NCI-H146 treated with DMSO at 0.1 percent for 48 hours (cell line): ENCODE results near the gene BAZ1B.
"Not testable (repeated sequence)": the region's sequence is repeated elsewhere in the genome, so short reads cannot be mapped to it uniquely, and the experiment has no call there.

ENCODE experiments used
- DNase-seq: peaks from one replicate; lab custom pipeline; 2025; ENCODE audit not compliant: unreplicated experiment; lab: John Stamatoyannopoulos, UW

BAZ1B gene

DNA sequence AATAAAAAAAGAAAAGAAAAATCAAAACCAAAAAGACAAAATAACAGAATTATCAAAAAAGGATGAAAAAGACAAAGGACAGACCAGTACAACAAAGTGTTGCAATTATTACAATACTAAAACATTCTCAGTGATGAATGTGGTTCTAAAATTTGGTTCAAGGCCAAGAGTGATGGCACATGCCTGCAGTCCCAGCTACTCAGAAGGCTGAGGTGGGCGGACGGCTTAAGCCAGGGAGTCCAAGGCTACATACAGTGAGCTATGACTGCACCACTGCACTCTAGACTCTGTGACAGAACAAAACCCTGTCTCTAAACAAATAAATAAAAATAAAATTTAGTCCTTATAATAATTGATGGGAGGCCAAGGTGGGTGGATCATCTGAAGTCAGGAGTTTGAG lies 14.5 kb downstream of the BAZ1B start:
- no peak for DNase-seq

DNA sequence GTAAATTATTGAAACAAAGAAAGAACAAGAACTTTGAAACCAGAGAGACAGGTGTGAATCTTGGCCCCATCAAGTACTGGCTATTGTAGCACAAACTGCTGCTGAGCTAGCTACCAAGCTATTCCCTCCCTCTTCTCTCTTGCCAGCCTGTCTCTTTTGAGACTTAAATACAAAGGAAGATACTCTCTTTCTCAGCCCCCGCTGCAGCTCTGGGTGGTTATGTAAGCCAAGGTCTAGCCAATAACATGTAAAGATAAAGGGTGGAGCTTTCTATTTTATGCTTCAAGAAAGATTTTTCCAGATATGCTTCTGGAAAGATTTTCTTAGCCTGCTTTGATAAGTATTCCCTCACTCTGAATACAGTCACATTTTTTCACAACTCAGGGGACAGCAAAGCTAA lies 17.2 kb downstream of the BAZ1B start:
- DNase-seq = no peak

DNA sequence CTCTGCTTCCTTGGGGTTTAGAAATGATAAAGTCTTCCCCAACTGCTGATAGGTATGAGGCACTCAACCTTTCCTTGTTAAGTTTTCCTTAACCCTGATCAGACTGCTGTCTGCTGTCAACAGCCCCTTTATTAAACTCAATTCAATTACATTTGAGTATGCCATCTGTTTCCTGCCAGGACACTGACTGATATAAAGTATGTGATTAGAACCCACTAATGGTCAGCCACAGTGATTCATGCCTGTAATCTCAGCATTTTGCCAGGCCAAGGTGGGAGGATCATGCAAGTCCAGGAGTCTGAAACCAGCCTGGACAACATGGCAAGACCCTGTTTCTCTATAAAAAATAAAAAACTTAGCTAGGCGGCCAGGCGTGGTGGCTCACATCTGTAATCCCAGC lies 18.1 kb downstream of the BAZ1B start:
- DNase-seq = no peak

DNA sequence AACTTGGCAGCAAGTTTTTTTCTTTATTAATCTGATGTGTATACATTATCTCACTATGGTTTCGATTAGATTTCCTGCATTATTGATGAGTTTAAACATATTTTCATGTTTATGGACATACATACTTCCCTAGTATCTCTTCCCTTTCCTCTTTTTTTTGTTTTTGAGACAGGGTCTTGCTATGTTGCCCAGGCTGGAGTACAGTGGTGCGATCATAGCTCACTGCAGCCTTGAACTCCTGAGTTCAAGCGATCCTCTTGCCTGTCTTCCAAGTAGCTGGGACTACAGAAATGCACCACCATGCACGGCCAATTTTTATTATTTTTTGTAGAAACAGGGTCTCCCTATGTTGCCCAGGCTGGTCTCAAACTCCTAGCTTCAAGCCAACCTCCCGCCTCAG lies 18.9 kb downstream of the BAZ1B start:
- DNase-seq = no peak

DNA sequence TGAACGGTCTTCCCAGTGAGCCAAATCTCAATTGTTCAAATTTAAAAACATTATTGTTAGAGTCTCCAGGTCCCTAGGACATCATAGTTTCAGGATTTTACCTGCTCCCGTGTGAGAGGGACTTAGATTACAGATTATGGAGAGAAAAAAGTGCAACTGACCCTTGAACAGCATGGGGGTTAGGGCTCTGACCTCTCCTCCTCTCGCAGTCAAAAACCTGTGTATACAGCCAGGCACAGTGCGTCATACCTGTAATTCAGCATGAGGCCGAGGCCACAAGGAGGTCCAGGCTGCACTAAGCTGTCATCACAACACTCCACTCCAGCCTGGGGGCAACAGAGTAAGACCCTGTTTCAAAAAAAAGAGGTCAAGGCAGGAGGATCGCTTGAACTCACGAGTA lies 25.5 kb downstream of the BAZ1B start:
- DNase-seq = no peak

DNA sequence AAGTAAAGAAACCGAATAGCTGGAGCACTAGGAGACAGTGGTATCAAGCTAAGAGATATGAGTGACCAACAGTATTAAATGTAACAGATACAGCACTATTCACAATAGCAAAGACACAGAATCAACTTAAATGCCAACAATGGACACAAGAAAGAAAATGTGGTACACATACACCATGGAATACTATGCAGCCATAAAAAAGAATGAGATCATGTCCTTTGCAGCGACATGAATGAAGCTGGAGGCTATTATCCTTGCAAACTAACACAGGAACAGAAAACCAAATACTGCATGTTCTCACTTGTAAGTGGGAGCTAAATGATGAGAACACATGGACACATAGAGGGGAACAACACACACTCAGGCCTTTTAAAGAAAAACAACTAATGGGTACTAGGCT lies 26.6 kb downstream of the BAZ1B start:
- not testable (repeated sequence) for DNase-seq

DNA sequence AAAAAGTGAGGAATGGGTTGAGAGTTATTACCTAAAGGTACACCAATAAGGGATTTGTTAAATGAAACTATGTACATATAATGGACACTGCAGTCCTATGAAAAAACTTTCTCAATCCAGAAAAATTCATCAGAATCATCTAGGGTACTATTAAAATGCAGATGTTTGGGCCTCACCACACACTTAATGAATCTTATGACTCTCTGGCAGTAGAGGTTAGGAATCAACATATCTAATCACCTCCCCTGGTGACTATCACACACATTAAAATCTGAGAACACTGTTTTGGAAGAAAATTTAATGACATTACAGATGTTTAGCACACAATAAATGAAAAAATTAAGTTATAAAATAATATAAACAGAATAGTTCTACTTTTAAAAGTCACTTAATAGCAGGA lies 32.1 kb downstream of the BAZ1B start:
- no peak for DNase-seq

DNA sequence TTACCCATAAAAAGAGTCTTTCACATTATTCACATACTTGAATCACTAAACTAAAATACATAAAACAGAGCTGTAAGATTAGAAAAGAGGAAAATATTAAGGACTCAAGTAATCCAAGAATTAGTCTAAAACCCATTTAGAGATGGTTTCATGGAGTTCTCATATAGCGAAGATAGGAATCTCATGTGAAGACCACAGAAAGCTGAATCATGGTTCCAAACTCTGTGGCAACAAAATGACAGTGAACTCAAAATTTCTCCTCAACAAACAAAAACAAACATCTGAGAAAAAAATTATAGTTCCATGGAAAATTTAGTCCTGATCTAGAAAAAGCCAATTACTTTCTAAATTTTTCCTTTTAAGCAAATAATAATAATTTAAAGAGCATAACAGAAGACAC lies 34.6 kb downstream of the BAZ1B start:
- DNase-seq = no peak

DNA sequence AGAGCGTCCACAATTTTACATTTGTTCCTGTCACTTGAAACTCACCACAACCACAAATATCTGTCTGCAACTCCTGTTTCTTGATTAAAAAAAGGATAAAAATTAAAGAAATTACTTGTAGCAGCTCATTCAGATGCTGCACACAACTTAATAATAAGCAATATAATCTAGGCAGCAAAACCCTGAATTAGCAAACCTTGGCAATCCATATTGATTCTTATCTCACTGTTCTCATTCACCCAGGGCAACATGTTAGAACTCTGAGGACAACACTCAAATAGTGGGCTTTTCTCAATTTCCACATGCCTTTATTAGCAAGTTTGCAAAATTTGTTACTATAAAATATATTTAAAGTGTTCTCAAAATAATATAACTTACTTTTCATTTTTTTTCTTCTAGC lies 38.9 kb downstream of the BAZ1B start:
- no peak for DNase-seq

DNA sequence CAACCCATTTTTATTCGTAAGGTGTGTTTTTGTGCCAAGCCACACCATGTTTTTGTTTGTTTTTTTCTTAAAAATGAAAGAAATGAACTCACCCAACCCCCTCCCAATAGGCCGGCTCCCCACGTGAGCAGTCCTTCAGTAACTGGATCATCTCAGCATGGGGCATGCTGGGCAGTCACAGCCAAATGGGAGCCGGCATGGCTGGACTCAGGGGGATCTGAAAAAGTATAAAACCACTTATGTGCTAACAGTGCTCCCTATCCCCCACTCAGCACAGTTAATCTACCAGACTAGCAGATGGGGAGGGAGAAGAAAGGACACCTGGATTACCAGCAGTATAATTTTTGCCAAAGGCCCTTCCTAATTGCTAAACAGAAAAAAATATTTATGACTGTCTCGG lies 39.3 kb downstream of the BAZ1B start:
- no peak for DNase-seq

DNA sequence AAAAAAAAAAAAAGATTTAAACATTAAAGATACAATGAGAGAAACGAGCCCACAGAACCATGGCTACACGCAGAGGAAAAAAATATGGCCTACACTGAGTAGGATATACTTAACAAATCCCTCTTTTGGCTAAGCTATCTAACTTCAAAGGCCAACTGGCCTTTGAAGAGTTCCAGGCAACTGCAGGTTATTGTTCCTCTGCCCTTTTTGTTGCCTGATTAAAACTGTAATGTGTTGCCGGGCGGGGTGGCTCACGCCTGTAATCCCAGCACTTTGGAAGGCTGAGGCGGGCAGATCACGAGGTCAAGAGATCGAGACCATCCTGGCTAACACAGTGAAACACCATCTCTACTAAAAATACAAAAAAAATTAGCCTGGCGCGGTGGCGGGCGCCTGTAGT lies 40.6 kb downstream of the BAZ1B start:
- not testable (repeated sequence) for DNase-seq

DNA sequence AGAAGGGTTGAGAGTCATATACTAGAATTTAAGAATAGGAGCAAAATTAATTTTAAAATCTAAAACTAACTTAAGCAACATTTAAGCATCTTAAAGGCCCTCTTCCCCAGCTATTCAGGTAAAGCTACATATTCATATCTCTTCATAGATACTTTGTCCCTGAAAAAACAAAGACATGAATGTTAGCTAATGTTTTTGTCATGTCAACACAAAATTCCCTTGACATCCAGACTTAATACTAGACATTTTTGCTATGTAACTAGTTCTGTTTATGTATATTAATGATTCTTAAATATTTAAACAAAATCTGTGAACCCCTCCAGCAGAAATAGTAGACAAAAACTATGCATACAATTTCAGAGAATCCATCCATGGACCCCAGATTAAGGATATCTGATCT lies 43.5 kb downstream of the BAZ1B start:
- DNase-seq = no peak

DNA sequence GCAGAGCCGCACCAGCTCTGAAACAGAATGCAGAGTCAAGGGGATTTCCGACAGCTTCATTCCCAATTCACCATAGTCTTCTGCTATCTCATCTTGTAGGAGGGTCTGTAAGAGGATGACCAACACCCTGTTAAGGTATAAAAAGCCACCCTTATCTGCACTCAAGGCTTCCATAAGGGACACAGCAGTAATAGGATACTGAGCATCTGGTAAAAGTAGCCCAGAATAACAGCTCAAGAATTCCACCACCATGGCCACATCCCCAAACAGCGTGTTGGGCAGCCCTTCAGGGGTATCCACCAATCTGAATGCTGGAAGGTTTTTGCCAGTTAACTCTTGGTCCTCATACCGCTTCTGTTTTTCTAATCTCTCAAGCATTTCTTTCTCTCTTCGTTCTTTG lies 44.7 kb downstream of the BAZ1B start:
- DNase-seq = no peak

DNA sequence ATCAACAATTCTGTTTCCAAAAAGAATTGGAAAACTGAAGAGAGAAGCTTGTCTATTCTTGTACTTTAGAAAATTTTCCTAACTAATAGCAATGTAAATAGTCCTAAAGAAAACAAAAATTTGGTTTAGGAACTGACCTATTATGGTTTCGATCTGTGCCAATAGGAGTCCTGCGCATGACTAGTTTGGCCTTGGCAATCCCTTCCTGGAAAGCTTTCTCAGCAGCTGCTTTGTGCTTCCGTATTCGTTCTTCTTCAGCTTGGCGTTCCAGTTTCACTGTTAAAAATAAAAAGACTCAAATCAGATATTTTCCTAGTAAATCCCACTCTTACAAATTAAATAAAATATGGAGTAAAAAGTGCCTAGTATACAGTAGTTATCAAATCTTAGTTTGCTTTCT lies 51.9 kb downstream of the BAZ1B start:
- DNase-seq = no peak

DNA sequence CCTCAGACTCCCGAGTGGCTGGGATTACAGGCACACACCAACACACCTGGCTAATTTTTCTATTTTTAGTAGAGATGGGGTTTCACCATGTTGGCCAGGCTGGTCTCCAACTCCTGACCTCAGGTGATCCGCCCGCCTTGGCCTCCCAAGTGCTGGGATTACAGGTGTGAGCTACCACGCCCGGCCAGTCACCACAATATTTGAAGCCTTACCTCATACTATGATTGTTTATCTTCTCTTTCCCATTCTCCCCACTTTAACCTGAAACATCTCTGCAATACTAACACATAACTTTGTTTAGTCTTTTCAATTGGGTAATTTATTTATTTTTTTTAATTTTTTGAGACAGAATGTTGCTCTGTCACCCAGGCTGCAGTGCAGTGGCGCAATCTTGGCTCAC lies 55.0 kb downstream of the BAZ1B start:
- not testable (repeated sequence) for DNase-seq

DNA sequence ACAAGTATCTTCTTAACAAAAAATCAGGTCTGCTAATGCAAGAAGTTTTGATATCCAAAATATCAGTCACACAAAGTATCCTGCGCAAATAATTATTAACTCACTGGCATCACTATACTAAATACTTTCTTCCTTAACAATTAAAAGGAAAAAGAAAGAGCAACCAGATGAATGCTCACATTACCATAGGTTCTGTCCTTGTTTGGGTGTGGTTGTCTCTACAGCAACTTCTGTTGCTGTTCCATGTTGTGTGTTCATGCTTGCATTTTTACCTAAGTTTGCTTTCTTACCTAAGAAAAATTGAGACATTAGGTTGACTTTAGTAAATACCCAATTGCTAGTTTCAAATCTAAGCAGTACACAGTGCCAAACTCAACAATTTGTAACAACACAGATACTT lies 56.0 kb downstream of the BAZ1B start:
- no peak for DNase-seq

DNA sequence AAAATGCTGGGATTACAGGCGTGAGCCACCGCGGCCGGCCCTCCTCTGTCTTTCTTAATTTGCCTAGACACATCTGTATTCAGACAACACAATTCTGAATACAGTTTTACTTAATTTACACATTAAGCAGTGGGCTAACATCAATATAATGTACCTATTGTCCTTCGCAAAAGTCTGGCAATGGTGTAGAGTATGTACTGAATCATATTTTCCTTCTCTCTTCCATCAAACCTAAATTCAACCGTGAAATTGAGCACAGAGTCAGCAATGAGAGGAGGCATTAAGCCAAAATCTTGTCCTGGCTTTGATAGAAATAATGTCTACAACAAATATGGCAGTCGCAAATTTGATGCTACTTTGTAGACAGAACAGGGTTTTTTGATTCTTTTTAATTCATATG lies 58.1 kb downstream of the BAZ1B start:
- DNase-seq = no peak

DNA sequence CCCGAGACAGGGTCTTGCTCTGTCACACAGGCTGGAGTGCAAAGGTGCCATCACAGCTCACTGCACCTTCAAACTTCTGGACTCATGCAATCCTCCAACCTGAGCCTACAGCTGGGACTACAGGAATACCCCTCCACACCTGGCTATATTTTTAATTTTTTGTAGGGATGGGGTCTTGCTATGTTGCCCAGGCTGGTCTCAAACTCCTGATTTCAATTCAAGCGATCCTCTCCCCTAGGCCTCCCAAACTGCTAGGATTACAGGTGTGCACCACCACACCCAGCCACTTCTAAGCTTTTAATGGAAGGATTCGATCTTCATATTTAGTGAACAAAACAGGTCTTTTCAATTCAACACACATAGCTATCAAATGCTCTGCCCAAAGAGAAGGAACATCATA lies 58.8 kb downstream of the BAZ1B start:
- DNase-seq = no peak

DNA sequence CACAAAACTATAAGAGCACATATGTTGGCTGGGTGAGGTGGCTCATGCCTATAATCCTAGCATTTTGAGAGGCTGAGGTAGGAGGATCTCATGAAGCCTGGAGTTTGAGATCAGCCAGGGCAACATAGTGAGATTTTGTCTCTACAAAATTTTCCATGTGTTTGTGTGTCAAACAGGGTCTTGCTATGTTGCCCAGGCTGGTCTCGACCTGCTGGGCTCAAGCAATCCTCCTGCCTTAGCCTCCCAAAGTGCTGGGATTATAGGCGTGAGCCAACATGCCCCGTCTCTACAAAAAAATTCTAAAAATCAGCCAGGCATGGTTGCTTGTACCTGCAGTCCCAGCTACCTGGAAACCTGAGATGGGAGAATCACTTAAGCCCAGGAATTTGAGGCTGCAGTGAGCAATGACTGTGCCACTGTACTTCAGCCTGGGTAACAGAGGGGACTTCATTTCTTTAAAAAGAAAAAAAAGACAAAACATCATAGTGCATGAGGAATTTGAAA lies 60.3 kb downstream of the BAZ1B start:
- no peak for DNase-seq

DNA sequence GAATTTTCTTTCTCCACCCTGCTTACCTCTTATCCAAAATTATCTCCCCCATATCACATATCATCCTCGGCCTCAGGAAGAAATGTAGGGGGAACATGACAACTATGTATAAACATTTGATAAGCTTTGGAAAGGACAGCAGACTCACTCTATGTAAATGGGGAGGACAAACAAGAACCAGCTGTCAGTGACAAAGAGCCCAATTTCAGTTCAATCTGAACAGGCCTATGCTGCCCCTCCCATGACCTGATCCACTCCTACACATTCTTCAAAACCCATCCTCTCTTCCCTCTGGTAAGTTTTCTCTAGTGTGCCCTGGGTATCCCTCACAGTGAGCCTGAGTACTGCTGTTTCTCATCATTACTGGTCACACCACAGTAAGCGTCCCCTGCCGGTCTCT lies 67.7 kb downstream of the BAZ1B start:
- DNase-seq = no peak

DNA sequence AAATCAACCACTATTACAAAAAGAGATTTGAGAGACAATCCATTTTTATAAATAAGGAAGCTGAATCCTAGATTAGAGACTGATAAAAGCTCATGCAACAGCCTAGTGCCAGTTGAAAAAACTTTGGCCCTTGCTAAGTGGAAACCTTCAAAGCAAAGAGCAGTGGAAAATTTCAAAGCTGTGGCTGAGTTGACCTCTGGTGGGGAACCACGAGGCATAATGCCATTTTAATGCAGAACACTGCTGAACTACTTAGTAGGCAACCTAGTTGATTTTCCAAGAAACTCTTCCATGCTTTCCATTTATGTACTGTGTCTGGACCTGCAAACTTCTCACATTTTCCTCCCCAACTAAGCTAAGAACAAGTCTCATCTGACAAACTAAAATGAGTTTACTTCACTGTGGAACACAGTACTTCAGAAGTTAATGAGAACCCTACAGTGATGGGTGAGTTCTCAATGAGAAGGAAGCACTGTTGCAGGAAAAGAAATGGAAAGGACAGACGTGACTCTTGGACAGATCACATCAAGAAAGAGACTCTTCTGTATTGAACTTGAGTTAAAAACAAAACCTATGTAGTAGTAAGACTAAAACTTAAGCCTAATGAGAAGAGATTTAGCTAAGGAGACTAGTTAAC lies 69.0 kb downstream of the BAZ1B start:
- no peak for DNase-seq

DNA sequence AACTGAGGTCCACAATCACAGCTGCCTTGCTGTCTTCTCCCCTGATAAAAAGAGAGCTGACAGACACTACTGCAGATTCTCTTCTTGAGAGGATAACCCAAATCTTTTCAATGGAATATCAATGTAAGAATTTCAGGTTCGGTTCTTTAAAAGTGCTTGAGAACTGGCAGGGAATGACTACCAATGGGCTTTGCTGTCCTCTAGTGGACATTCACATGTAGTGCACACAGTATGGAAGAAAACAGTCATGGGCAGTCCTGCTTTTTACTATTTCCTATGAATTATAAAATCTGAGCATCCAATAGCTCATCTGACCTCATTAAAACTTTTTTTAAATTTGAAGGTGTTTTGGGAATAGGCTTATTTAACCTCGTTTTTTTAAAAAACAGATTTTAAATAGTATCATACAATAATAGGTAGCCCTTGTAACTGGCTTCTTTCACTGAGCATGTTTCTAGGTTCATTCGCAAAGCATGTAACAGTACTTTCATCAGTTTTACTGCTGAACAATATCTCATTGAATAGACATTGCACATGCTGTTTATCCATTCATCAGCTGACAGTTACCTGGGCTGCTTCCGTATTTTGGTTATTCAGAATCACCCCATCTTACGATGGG lies 70.2 kb downstream of the BAZ1B start:
- DNase-seq = peak; percentile 58

DNA sequence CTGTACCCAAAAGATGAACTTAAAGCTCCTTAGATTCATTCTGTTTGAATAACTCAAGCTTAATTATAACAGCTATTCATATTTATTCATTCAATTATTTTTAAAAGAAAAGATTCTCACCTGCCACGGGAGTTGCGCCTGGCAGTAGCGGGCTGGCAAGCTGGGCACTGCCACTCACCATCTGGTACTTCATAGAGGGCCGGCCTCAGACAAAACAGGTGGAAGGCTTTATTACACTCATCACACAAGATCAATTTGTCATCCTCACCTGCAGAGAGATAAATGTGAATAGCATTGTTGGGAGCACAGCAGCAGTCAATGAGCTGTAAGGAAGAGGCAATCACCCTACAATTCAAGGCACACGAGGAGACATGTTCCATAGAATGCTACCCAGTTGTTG lies 72.7 kb downstream of the BAZ1B start:
- DNase-seq = peak; percentile 94
